Right lobe of liver (tissue), 6 donors: ENCODE measurements around the gene PGM3. TPM values are rescaled to one million over a fixed set of nuclear protein-coding genes. Genes with fewer than 3 reads are reported as not detected.

Source experiments
- ATAC-seq, 4 donors: fragments of 200-7000 bp; cut with Tn5 transposase; one replicate each; pipeline ENCODE4 v1.9.1; 2020; ENCODE audit warnings: mild to moderate bottlenecking in 4 of 4, moderate library complexity in 4 of 4
- DNase-seq, 3 donors: peaks; one replicate each; pipeline ENCODE4 v3.0.0-alpha.2; 2020
- H3K27ac ChIP-seq, 3 donors: fragments of 200-600 bp; one replicate each; pipeline ENCODE4 v1.8.0; 2022
- H3K27me3 ChIP-seq, 2 donors: fragments of 200-600 bp; one replicate each; pipeline ENCODE4 v1.8.0; 2022
- H3K36me3 ChIP-seq, 4 donors: fragments of 200-600 bp; sonication (generic) in 1 of 4; one replicate each; pipeline versions ENCODE4 v1.5.1 to v1.8.0; 2017 to 2022; ENCODE audit warnings: control low read depth in 1 of 4
- H3K4me1 ChIP-seq, 4 donors: fragments of 200-600 bp; sonication (generic) in 1 of 4; one replicate each; pipeline versions ENCODE4 v1.5.1 to v1.8.0; 2017 to 2022; ENCODE audit warnings: control low read depth in 1 of 4
- H3K4me3 ChIP-seq, 3 donors: fragments of 200-600 bp; one replicate each; pipeline ENCODE4 v1.8.0; 2022
- H3K9me3 ChIP-seq, 4 donors: fragments of 200-600 bp; sonication (generic) in 1 of 4; one replicate each; pipeline versions ENCODE4 v1.5.1 to v1.8.0; 2017 to 2022; ENCODE audit warnings: control low read depth in 1 of 4
- POLR2A ChIP-seq: fragments of 450-650 bp; IDR thresholded peaks from one replicate; pipeline ENCODE4 v1.6.1; 2017; ENCODE audit warnings: antibody characterized with exemption, mild to moderate bottlenecking
- WGBS: methylation state at CpG from one replicate; pipeline ENCODE4 v1.1.6; 2018; ENCODE audit warnings: low coverage, low lambda C conversion rate; ENCODE audit not compliant: insufficient coverage; ENCODE audit errors: missing lambda C conversion rate; 5-methylcytosine and 5-hydroxymethylcytosine counted together
- intact Hi-C, 2 donors: fragments of 100-400 bp; cut with DNase I; formaldehyde crosslinking; loops; one replicate each; pipeline versions ENCODE4 v1.11.2 to v1.14.1; 2022
- total RNA-seq, 6 experiments: library from RNA; depleted of rRNA in 2 of 6; stranded (reverse); fragments of >200 nt in 2 of 6; fragmentation: NEBNext Ultra II Directional in 3 of 6; extraction: Animal tissue kit (Norgen Biotek cat#: 25700) in 3 of 6; gene quantifications; one replicate each; pipeline versions ENCODE4 v1.1.0 to v1.2.4, GENCODE V29; 2016 to 2023
- TF ChIP-seq, protein P1 (sequence below), 4 donors: fragments of 200-600 bp in 3 of 4; fragments of 450-650 bp in 1 of 4; IDR thresholded peaks; one replicate each; pipeline versions ENCODE4 v1.5.1 to v1.8.0; 2016 to 2022; ENCODE audit warnings: antibody characterized with exemption in 4 of 4, mild to moderate bottlenecking in 2 of 4
- donor health status: DM: no; HTN: yes; CAD: no.
- donor health status: DM: no; HTN: no; CAD: no.
- donor health status: DM: no; HTN: no; CAD: no.
- donor health status: DM: no; HTN: yes; CAD: no.
- donor health status: DM: no; HTN: yes; CAD: no.

Gene PGM3
- total RNA-seq, 6 experiments from 2014 or later = 23.5 to 52.2 (median 35.0) TPM

DNA sequence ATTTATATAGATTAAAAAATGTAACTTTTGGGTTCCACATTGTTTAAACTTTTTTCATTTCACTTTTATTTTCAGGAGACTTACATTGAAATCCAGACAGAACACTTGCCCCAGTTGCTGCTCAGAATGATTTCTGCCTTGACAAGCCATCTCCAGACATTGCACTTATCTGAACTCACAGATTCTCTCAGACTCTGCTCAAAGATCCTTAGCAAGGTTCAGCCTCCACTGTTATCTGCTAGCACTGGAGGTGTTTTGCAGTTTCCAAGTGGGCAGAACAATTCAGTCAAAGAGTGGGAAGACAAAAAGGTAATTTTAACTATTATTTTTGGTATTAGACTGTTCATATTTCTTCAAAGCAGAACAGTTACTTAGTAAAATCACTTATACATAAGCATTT lies 67.6 kb downstream of the PGM3 start:
- Histone ChIP-seq H3K36me3 (peaks cover 4 to 56% (median 17%) of the 10 kb centered on the region in 4 donors), H3K27me3 (no peaks in the 10 kb centered on the region), H3K27ac (no peak overlapping the region), H3K9me3 (no peaks in the 10 kb centered on the region), H3K4me3 (no peak overlapping the region), H3K4me1 (no peaks in the 10 kb centered on the region)
- ATAC-seq = no peak
- DNase-seq = no peak
- TF ChIP-seq, protein P1, sequence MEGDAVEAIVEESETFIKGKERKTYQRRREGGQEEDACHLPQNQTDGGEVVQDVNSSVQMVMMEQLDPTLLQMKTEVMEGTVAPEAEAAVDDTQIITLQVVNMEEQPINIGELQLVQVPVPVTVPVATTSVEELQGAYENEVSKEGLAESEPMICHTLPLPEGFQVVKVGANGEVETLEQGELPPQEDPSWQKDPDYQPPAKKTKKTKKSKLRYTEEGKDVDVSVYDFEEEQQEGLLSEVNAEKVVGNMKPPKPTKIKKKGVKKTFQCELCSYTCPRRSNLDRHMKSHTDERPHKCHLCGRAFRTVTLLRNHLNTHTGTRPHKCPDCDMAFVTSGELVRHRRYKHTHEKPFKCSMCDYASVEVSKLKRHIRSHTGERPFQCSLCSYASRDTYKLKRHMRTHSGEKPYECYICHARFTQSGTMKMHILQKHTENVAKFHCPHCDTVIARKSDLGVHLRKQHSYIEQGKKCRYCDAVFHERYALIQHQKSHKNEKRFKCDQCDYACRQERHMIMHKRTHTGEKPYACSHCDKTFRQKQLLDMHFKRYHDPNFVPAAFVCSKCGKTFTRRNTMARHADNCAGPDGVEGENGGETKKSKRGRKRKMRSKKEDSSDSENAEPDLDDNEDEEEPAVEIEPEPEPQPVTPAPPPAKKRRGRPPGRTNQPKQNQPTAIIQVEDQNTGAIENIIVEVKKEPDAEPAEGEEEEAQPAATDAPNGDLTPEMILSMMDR (IDR thresholded peaks at IDR 0.05) = no peak
- no peak for TF ChIP-seq POLR2A
- intact Hi-C loops = no loop called here

DNA sequence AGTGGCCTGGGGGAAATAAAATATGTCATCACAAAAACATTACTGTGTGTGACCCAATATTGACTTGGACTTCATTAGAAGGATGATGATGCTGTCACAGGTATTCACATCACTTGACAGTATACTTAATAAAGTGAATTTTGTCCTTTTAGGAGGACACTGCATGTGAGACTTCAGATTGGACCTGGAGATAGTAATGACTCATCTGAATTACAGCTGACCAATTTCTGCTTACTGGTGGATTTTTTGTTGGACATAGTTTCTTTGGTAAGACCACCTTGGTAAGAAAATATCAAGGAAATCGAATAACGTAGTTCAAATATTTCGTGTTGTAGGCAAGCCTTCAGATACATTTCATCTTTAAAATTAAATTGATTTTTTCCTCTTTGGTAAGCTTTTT lies 68.5 kb downstream of the PGM3 start:
- Histone ChIP-seq H3K27ac (no peak overlapping the region), H3K36me3 (peaks cover 4 to 49% (median 17%) of the 10 kb centered on the region in 4 donors), H3K27me3 (no peaks in the 10 kb centered on the region), H3K4me3 (no peak overlapping the region), H3K9me3 (no peaks in the 10 kb centered on the region), H3K4me1 (no peaks in the 10 kb centered on the region)
- TF ChIP-seq, protein P1 (IDR thresholded peaks at IDR 0.05) = no peak
- TF ChIP-seq POLR2A = no peak
- ATAC-seq (no peak), DNase-seq (no peak)
- intact Hi-C loops = no loop called here
- 81% methylated on average over 3 of the region's 3 CpGs for WGBS

DNA sequence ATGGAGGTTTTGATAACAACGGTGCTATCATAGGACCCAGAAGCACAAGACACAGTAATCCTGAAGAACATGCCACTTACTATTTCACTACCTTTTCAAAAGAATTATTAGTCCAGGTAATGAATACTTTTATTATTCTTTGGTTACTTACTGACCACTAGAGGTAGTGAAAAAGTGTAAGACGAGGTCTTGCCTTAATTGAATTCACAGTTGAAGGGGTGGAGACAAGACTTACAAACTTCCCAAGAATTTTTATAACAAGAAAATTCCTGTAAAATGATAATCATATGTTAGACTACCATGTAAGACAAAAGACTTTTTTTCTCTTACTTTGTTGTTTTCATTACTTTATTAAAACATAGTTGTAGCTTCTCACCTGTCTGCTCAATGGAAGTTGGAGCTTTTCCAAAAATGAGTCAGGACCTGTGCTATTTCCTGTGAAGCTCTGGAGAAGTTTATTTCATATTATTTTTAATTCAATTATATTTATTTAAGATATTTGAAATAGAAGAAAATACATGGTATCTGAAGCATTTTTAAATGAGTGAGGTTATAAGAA lies 73.2 kb downstream of the PGM3 start:
- WGBS = 95% methylated on average over 2 of the region's 2 CpGs
- TF ChIP-seq POLR2A = no peak
- TF ChIP-seq, protein P1 (IDR thresholded peaks at IDR 0.05) = no peak
- no peak for DNase-seq
- intact Hi-C loops = no loop called here
- Histone ChIP-seq H3K27ac (no peak overlapping the region), H3K36me3 (peaks cover 0 to 8% (median 4%) of the 10 kb centered on the region in 4 donors), H3K27me3 (no peaks in the 10 kb centered on the region), H3K9me3 (no peaks in the 10 kb centered on the region), H3K4me3 (no peak overlapping the region), H3K4me1 (no peaks in the 10 kb centered on the region)
- ATAC-seq = no peak

DNA sequence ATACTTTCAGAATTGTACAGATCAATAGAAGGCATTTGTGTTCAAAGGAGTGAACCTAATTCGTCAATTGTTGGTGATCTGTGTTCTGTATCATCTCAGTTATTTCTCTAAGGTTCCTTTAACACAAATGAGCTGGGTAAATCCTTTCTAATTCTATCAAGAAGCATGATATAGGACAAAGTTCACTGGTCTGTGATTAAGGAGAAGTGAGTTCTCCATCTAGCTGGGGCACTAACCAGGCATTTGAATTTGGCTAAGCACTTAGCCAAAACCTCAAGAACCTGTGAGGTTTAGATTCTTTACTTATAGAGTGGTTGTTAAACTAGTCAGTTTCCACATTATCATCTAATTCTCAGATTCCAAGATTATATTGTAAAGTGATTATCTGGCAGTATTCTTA lies 75.3 kb downstream of the PGM3 start:
- intact Hi-C loops = no loop called here

More for the DNA sequence above, 75.3 kb downstream of the PGM3 start:
- Histone ChIP-seq H3K27me3 (no peaks in the 10 kb centered on the region), H3K9me3 (no peaks in the 10 kb centered on the region), H3K27ac (no peak overlapping the region), H3K4me3 (no peak overlapping the region), H3K4me1 (no peaks in the 10 kb centered on the region), H3K36me3 (peaks cover 0 to 8% (median 4%) of the 10 kb centered on the region in 4 donors)
- DNase-seq (no peak), ATAC-seq (no peak)
- TF ChIP-seq, protein P1 (IDR thresholded peaks at IDR 0.05) = no peak
- TF ChIP-seq POLR2A = no peak
- 86% methylated on average over 1 of the region's 1 CpG for WGBS

Other genes starting within 250 kb of the PGM3 start
- 1 to 10 TPM; 1.6 to 4.8 (median 2.1) TPM for gene UBE3D, start 127.4 kb downstream of the PGM3 start, total RNA-seq
- 10 to 100 TPM in 2 of 6 experiments, 1 to 10 TPM in 4; 8.9 to 15.1 (median 9.5) TPM for gene DOP1A, start 125.6 kb downstream of the PGM3 start, total RNA-seq
- 1 to 10 TPM; 1.9 to 3.5 (median 2.5) TPM for gene RWDD2A, start 92 bp upstream of the PGM3 start, total RNA-seq
- 10 to 100 TPM; 10.1 to 18.2 (median 13.3) TPM for gene ME1, start 237.8 kb upstream of the PGM3 start, total RNA-seq